Measurements from ENCODE around the gene TNFRSF4. TPM values are rescaled to one million over a fixed set of nuclear protein-coding genes. Genes with fewer than 3 reads are reported as not detected.

Gene TNFRSF4
- total and polyA plus RNA-seq, 10 of the 15 experiments (the other 5 are each of a cell fraction or from before 2014, with no cell fraction given), result 0.05 to 7.3 (median 2.5) TPM; not detected in 1

DNA sequence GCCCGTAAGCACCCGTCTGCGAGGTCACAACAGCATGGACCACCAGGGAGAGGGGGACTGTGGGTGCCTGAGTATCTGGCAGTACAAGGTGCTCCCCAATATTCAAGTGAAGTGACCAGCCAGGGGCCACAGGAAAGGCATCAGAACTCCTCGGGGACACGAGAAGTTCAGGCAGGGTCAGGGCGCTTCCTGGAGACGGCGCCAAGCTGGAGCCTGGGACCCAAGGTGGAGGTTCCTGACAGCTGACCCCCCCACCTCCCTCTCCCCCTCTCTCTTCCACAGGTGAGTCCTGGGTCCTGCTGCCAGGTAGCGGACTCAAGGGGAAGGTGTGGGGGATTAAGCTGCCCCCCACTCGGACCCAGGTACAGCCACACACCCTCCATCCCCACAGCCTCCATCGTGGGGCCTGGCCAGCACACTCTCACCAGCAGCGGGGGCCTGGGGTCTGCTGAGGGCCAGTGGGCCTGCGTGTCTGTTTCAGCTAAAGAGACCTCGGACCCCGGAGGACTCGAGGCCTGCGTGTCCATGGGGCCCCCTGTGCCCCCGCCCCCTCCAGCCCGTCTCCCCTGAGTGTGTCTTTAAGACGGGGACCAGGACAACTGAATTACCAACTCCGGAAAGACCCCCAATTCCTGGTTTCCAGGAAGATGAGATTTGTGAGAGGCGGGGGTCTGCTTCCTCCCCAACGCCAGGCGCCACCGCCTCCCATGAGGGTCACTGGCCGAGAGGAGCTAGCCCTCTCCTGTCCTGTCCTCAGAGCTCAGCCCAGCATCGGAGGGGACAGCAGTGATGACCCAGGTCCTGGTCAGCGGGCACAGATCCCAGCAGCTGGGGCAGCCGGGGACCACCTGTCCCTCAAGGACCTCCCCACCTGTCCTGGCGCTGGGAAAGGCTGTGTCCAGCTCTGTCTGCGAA lies 13.7 kb downstream of the TNFRSF4 start:
- no peaks in the 10 kb centered on the region for H3K36me3 ChIP-seq (ENCODE audit: control insufficient read depth in 2 of 2, insufficient read depth in 2 of 2, low read length in 1 of 2)
- ChIA-PET POLR2A (interaction anchor here (0.7 to 1.2 kb wide), 5 partner anchors 12 to 179 kb away, joined by 3 to 4 read pairs (median 3); no protein-coding TSS in a partner anchor), CTCF (interaction anchor here (0.8 to 1.0 kb wide), 2 partner anchors 9 to 54 kb away, joined by 3 to 7 read pairs; no protein-coding TSS in a partner anchor), RAD21 (ENCODE audit: unreplicated experiment) (interaction anchor here (0.7 to 1.4 kb wide), 3 partner anchors 29 to 51 kb away, joined by 3 to 5 read pairs (median 5); no protein-coding TSS in a partner anchor), SMC1A (ENCODE audit: uncharacterized antibody, unreplicated experiment) (interaction anchor here (1.0 kb wide), 1 partner anchor 75 kb away, joined by 3 read pairs; no protein-coding TSS in a partner anchor)
- WGBS (ENCODE audit: insufficient coverage, insufficient replicate concordance, low lambda C conversion rate, missing lambda C conversion rate), result 57% methylated on average over 31 of the region's 31 CpGs
- H4K20me1 ChIP-seq (ENCODE audit: control insufficient read depth, insufficient read depth), result no peaks in the 10 kb centered on the region
- no peaks in the 10 kb centered on the region for H3K79me2 ChIP-seq (ENCODE audit: control insufficient read depth, insufficient read depth, low read length)
- H3K9ac ChIP-seq (ENCODE audit: control insufficient read depth, insufficient read depth, low read length), result no peak overlapping the region
- BruUV-seq (replicated peaks), result TSS peak; percentile 87
- FAIRE-seq (no peak), ATAC-seq (no peak), DNase-seq (ENCODE audit: low read depth, low spot score) (no peak)
- no peak overlapping the region for H3K27ac ChIP-seq (ENCODE audit: control insufficient read depth, insufficient read depth)
- TF ChIP-seq GATAD2B (conservative IDR thresholded peaks at IDR 0.05; ENCODE audit: low read depth) (peak; percentile 43; the same call in 1 of the 2 replicates), ZNF622 (IDR thresholded peaks at IDR 0.05) (no peak), NFYB (IDR thresholded peaks at IDR 0.05; ENCODE audit: insufficient read depth, low read depth, low read length) (no peak), CHD4 (IDR thresholded peaks at IDR 0.05) (no peak), MLLT1 (IDR thresholded peaks at IDR 0.05) (no peak), YBX1 (IDR thresholded peaks at IDR 0.05) (no peak), NR2F1 (conservative IDR thresholded peaks at IDR 0.05) (no peak)
- H3K27me3 ChIP-seq (replicated peaks in 1 of 2; ENCODE audit: control insufficient read depth in 2 of 2, insufficient read depth in 2 of 2, low read length in 1 of 2), result no peaks in the 10 kb centered on the region
- no peak overlapping the region for H2AFZ ChIP-seq (ENCODE audit: control insufficient read depth, low read depth, low read length)
- no peaks in the 10 kb centered on the region; the same call in 2 of the 3 replicates for H3K9me3 ChIP-seq (replicated peaks; ENCODE audit: control insufficient read depth, insufficient read depth, low read length)
- in situ Hi-C loops (cut with MboI), result no loop called here
- H3K4me2 ChIP-seq (ENCODE audit: control insufficient read depth, insufficient read depth), result peak overlapping the region; percentile 64; the same call in 1 of the 2 replicates
- H3K4me3 ChIP-seq, result no peak overlapping the region
- intact Hi-C loops (cut with micrococcal nuclease; ENCODE audit: unreplicated experiment), result no loop called here
- H3K4me1 ChIP-seq (ENCODE audit: control insufficient read depth, insufficient read depth, low read length), result no peaks in the 10 kb centered on the region
